Measurements from ENCODE around the gene TMLHE. TPM values are rescaled to one million over a fixed set of nuclear protein-coding genes. Genes with fewer than 3 reads are reported as not detected.
"Not testable (repeated sequence)": the region's sequence is repeated elsewhere in the genome, so short reads cannot be mapped to it uniquely, and the experiment has no call there.

The TMLHE gene, protein sequence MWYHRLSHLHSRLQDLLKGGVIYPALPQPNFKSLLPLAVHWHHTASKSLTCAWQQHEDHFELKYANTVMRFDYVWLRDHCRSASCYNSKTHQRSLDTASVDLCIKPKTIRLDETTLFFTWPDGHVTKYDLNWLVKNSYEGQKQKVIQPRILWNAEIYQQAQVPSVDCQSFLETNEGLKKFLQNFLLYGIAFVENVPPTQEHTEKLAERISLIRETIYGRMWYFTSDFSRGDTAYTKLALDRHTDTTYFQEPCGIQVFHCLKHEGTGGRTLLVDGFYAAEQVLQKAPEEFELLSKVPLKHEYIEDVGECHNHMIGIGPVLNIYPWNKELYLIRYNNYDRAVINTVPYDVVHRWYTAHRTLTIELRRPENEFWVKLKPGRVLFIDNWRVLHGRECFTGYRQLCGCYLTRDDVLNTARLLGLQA
- total RNA-seq = 10.7 to 18.1 TPM (median 12.9 TPM) in 3 replicates
- long read RNA-seq, transcript TMLHE-201 (8 exons, 2,832 nt) = major isoform, 9 of 14 reads
- long read RNA-seq, partial matches to known transcripts = 2 of 14 reads
- long read RNA-seq, other reads (novel, unspliced or antisense) = 2 of 14 reads

DNA sequence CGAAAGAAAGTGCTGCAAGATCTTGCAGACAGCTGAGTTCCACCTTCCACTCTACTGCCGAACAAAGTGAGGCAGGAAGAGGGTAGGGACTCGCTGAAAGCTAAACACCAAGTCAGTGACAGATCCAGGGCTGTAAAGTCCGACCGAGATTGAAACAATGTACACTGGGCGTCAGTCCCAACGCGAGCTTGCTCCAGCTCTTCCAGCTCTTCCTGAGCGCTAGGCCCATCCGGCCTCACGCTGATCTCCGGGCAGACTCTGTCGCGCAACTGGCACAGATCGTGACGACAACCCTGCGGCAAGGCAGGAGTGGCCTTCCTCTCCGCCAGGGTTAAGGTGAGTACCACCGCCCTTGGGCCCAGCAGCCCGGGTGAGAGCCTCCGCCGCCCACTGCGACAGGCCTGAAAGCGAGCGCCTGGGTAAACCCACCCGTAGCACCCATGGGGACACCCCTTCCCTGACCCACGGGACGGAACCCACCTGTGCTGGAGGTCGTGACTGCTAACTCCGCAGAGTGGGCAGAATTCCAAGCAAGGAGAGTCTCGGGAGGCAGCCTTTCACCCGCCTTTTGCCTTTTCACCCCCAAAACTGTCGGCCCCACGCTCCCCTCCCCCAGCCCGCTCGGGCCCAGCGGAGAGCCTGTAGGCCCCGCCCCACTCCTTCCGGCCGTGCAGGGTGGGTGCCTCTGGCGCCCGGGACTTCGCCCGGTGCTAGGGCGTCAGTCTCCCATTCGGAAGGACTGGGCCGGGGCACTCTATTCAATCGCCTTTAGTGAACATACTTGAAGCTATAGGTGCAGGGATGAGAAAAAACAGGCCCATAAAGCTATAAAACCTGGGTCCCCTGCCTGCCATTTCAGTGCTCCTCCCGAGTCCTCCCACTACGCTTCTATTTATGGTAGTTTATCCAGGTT lies at the start of gene TMLHE, which contains the start of gene SPRY3:
TMLHE (minus strand) TSS at position 641 of the 913 bp plus-strand sequence. CDS start 67,676 bp downstream, outside the sequence.
SPRY3 (plus strand) TSS at position 275 of the 913 bp plus-strand sequence.
- peak; percentile 90 for DNase-seq (ENCODE audit: low spot score)
- peaks cover 24% of the 10 kb centered on the region for H3K9me3 Mint-ChIP-seq (ENCODE audit: low read depth)
- TF ChIP-seq, protein P1, sequence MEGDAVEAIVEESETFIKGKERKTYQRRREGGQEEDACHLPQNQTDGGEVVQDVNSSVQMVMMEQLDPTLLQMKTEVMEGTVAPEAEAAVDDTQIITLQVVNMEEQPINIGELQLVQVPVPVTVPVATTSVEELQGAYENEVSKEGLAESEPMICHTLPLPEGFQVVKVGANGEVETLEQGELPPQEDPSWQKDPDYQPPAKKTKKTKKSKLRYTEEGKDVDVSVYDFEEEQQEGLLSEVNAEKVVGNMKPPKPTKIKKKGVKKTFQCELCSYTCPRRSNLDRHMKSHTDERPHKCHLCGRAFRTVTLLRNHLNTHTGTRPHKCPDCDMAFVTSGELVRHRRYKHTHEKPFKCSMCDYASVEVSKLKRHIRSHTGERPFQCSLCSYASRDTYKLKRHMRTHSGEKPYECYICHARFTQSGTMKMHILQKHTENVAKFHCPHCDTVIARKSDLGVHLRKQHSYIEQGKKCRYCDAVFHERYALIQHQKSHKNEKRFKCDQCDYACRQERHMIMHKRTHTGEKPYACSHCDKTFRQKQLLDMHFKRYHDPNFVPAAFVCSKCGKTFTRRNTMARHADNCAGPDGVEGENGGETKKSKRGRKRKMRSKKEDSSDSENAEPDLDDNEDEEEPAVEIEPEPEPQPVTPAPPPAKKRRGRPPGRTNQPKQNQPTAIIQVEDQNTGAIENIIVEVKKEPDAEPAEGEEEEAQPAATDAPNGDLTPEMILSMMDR (IDR thresholded peaks at IDR 0.05) = no peak
- peak within 1 kb of the TSS; percentile 75 for H3K4me3 Mint-ChIP-seq (ENCODE audit: unreplicated experiment)
- H3K4me1 Mint-ChIP-seq (ENCODE audit: low read depth) = peaks cover 12% of the 10 kb centered on the region
- peaks cover 3% of the 10 kb centered on the region for H3K36me3 Mint-ChIP-seq (ENCODE audit: low read depth)
- no peaks in the 10 kb centered on the region for H3K27me3 Mint-ChIP-seq (ENCODE audit: low read depth)
- peak within 1 kb of the TSS; percentile 92 for H3K27ac Mint-ChIP-seq (ENCODE audit: unreplicated experiment)

DNA sequence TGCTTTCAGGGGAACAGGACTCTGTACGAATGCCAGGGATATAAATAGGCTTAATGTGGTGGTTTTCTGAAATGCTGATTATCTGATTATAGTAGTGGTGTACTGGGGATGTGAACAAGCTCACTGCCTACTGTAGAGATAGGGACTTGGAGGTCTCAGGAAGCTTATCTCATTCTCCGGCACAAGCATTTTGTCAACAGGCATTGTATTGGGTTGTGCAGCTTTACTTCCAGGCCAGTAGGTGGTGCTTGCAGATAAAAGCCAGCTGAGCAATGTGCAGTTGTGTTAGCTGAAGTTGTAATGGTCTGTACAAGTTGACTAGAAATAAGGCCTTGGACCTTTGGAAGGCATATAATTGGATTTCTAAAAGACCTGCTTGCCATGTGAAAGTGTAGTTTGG lies 49.5 kb upstream of the TMLHE start:
- peaks cover 61% of the 10 kb centered on the region for H3K9me3 Mint-ChIP-seq (ENCODE audit: low read depth)
- no peak overlapping the region for H3K27ac Mint-ChIP-seq (ENCODE audit: unreplicated experiment)
- no peaks in the 10 kb centered on the region for H3K4me1 Mint-ChIP-seq (ENCODE audit: low read depth)
- no peaks in the 10 kb centered on the region for H3K27me3 Mint-ChIP-seq (ENCODE audit: low read depth)
- H3K36me3 Mint-ChIP-seq (ENCODE audit: low read depth) = no peaks in the 10 kb centered on the region
- TF ChIP-seq, protein P1 (IDR thresholded peaks at IDR 0.05) = peak; percentile 20
- DNase-seq (ENCODE audit: low spot score) = no peak
- no peak overlapping the region for H3K4me3 Mint-ChIP-seq (ENCODE audit: unreplicated experiment)

DNA sequence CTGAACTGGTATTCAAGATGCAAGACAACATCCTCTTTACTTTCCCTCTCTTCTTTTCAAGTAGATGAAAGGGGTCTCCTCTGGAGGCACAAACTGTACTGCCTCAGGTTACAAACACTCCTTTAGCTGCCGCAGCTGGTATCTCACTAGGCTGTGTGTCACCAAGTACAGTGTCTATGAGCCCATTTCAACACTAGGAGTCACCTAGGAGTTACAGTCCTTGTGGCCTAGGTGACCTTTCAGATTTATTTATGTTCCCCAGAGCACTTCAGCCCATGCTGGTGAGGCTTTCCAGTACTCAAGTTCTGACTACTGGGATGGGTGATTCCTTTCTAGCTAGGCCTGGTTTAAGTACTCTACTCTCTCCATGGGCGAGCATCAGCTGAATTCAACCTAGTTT lies 32.4 kb upstream of the TMLHE start:
- Mint-ChIP-seq H3K27ac (ENCODE audit: unreplicated experiment) (no peak overlapping the region), H3K36me3 (ENCODE audit: low read depth) (peaks cover 3% of the 10 kb centered on the region), H3K9me3 (ENCODE audit: low read depth) (peaks cover 37% of the 10 kb centered on the region), H3K27me3 (ENCODE audit: low read depth) (no peaks in the 10 kb centered on the region), H3K4me3 (ENCODE audit: unreplicated experiment) (no peak overlapping the region), H3K4me1 (ENCODE audit: low read depth) (peaks cover 9% of the 10 kb centered on the region)
- DNase-seq (ENCODE audit: low spot score) = no peak
- TF ChIP-seq, protein P1 (IDR thresholded peaks at IDR 0.05) = no peak

DNA sequence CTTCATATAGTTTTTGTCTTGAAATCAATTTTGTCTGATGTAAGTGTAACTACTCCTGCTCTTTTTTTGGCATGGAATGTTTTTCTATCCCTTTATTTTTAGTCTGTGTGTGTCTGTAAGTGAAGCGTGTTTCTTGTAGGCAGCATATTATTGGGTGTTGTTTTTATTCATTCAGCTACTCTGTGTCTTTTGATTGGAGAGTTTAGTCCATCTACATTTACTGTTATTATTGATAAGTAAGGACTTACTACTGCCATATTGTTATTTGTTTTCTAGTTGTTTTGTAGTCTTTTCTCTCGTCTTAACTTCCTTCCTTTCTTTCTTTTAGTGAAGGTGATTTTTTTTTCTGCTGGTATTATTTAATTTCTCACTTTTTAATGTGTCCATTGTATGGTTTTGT lies 30.5 kb upstream of the TMLHE start:
- TF ChIP-seq, protein P1 (IDR thresholded peaks at IDR 0.05) = no peak
- Mint-ChIP-seq H3K9me3 (ENCODE audit: low read depth) (peaks cover 37% of the 10 kb centered on the region), H3K4me3 (ENCODE audit: unreplicated experiment) (no peak overlapping the region), H3K27ac (ENCODE audit: unreplicated experiment) (no peak overlapping the region), H3K36me3 (ENCODE audit: low read depth) (peaks cover 3% of the 10 kb centered on the region), H3K4me1 (ENCODE audit: low read depth) (peaks cover 9% of the 10 kb centered on the region), H3K27me3 (ENCODE audit: low read depth) (no peaks in the 10 kb centered on the region)
- no peak for DNase-seq (ENCODE audit: low spot score)

DNA sequence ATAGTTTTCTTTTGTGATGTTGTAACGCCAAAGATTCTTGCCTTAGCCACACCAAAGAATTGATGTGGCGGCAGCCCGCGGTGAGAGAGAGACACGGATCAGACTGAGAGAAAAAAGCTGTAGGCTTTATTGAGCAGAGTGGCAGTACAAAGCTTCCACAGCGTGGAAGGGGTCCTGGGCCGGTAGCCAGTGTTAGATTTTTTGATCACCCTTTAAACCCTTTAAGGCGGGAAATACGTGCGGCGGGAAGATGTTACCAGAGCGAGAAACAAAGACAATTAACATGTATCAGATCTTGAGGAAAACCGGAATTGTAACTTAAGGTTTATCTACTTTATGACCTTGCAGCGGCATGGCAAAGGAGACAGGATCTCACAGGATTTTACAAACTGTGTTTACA lies 28.6 kb upstream of the TMLHE start:
- H3K9me3 Mint-ChIP-seq (ENCODE audit: low read depth) = peaks cover 26% of the 10 kb centered on the region
- not testable (repeated sequence) for H3K27me3 Mint-ChIP-seq (ENCODE audit: low read depth); H3K4me1 Mint-ChIP-seq (ENCODE audit: low read depth); H3K36me3 Mint-ChIP-seq (ENCODE audit: low read depth); DNase-seq (ENCODE audit: low spot score)
- peak overlapping the region; percentile 24 for H3K27ac Mint-ChIP-seq (ENCODE audit: unreplicated experiment)
- peak overlapping the region; percentile 72 for H3K4me3 Mint-ChIP-seq (ENCODE audit: unreplicated experiment)

Measured in chondrocyte (in vitro differentiated cells).